Heart right ventricle (tissue), 16 donors: ENCODE results near the gene ASB1. TPM values are rescaled to one million over a fixed set of nuclear protein-coding genes. Genes with fewer than 3 reads are reported as not detected.

Experiments
- ATAC-seq, 8 donors: fragments of 200-7000 bp; cut with Tn5 transposase; one replicate each; pipeline ENCODE4 v1.9.1; 2020; ENCODE audit warnings: mild to moderate bottlenecking in 8 of 8, moderate library complexity in 8 of 8, moderate number of reproducible peaks in 1 of 8
- DNase-seq, 2 donors: peaks; one replicate each; pipeline ENCODE4 v3.0.0-alpha.2; 2020
- H3K27ac ChIP-seq, 10 donors: fragments of 200-600 bp; sonication (generic) in 2 of 10; one replicate each; pipeline versions ENCODE4 v1.5.0 to v1.8.0; 2020 to 2022; ENCODE audit warnings: mild to moderate bottlenecking in 3 of 10
- H3K27me3 ChIP-seq, 7 donors: fragments of 200-600 bp; one replicate each; pipeline ENCODE4 v1.8.0; 2021 to 2022; ENCODE audit warnings: mild to moderate bottlenecking in 2 of 7
- H3K36me3 ChIP-seq, 9 donors: fragments of 200-600 bp; sonication (generic) in 1 of 9; one replicate each; pipeline versions ENCODE4 v1.5.0 to v1.8.0; 2020 to 2022; ENCODE audit warnings: mild to moderate bottlenecking in 2 of 9
- H3K4me1 ChIP-seq, 9 donors: fragments of 200-600 bp; sonication (generic) in 1 of 9; one replicate each; pipeline versions ENCODE4 v1.5.0 to v1.8.0; 2020 to 2022; ENCODE audit warnings: mild to moderate bottlenecking in 4 of 9
- H3K4me3 ChIP-seq, 10 donors: fragments of 200-600 bp; sonication (generic) in 2 of 10; one replicate each; pipeline versions ENCODE4 v1.5.0 to v1.8.0; 2020 to 2022; ENCODE audit warnings: mild to moderate bottlenecking in 7 of 10, moderate library complexity in 2 of 10
- H3K9me3 ChIP-seq, 11 donors: fragments of 200-600 bp in 10 of 11; sonication (generic) in 2 of 11; one replicate each; pipeline versions ENCODE4 v1.5.0 to v1.8.0; 2013 to 2022; ENCODE audit warnings: mild to moderate bottlenecking in 2 of 11, control low read depth in 1 of 11, moderate library complexity in 1 of 11
- CTCF ChIP-seq, 9 donors: fragments of 200-600 bp; sonication (generic) in 2 of 9; IDR thresholded peaks; one replicate each; pipeline versions ENCODE4 v1.5.0 to v1.8.0; 2021 to 2022; ENCODE audit warnings: antibody characterized with exemption in 9 of 9, mild to moderate bottlenecking in 5 of 9, moderate library complexity in 1 of 9
- WGBS, 2 donors: extraction: QIAGEN DNeasy Blood & Tissue Kit; methylation state at CpG; one replicate each; pipeline ENCODE4 v1.1.7; 2013; ENCODE audit warnings: inconsistent platforms in 1 of 2; 5-methylcytosine and 5-hydroxymethylcytosine counted together
- intact Hi-C, 10 donors: fragments of 100-400 bp; cut with DNase I; formaldehyde crosslinking; loops; one replicate each; pipeline versions ENCODE4 v1.11.1 to v1.14.2; 2022
- polyA plus RNA-seq, 2 donors: library from polyadenylated mRNA; stranded (reverse); fragments of 200-250 nt; gene quantifications; one replicate each; pipeline ENCODE4 v1.2.3, GENCODE V29; 2013
- total RNA-seq, 10 donors: library from RNA; stranded (reverse); fragmentation: NEBNext Ultra II Directional in 3 of 10; extraction: Animal tissue kit (Norgen Biotek cat#: 25700) in 3 of 10; gene quantifications; one replicate each; pipeline versions ENCODE4 v1.2.1 to v1.2.4, GENCODE V29; 2021 to 2023
- donor health status: Arrhythmogenic right ventricular cardiomyopathy.
- donor health status: ischemic (EF 13 %, LVEDD 7.1; RV severe dilation, severe dysfunction).
- donor health status: healthy with polysubstance abuse.
- donor health status: DM: no; HTN: yes; CAD: no.
- donor health status: DM: no; HTN: no; CAD: no.
- donor health status: ischemic (EF 25% LVEDD 6.9; RV normal size, moderate dysfunction).
- donor health status: ischemic (EF 25% LVEDD 5.7; RV mildly dilated, moderate dysfunction).
- donor health status: healthy.
- donor health status: DM: yes; HTN: yes; CAD: no.
- donor health status: Ischemic cardiomyopathy.
- donor health status: ischemic (EF 35%, LVEDD 5.7; RV mildly dilated, moderate dysfunction).
- donor health status: nonischemic (EF 11% LVEDD 7.7; RV severe dilation, severe dysfunction).
- donor health status: DM: yes; HTN: yes; CAD: no.
- donor health status: PGD.
- donor health status: ischemic (EF 29% LVEDD 5.4; RV normal size, mild dysfunction).
- donor health status: nonischemic (EF 23%, LVEDD 6.1; RV moderate dilation, normal function).

ASB1 gene
- total and polyA plus RNA-seq, 12 donors: 31.4 to 61.5 (median 49.5) TPM

- no peak overlapping the region for H3K27ac ChIP-seq
- intact Hi-C loops: no loop called here
- H3K27me3 ChIP-seq: peaks cover 0 to 3% (median 0%) of the 10 kb centered on the region in 7 donors
- no peak for TF ChIP-seq CTCF (IDR thresholded peaks at IDR 0.05)
- peaks cover 0 to 23% (median 7%) of the 10 kb centered on the region in 11 donors for H3K9me3 ChIP-seq
- ATAC-seq (no peak), DNase-seq (no peak)
- no peak overlapping the region for H3K4me3 ChIP-seq
- no peaks in the 10 kb centered on the region for H3K36me3 ChIP-seq
- H3K4me1 ChIP-seq: no peaks in the 10 kb centered on the region
- WGBS, 2 donors: 88 to 92% methylated on average over 23 of the region's 23 CpGs
These were observed 58.1 kb downstream of the ASB1 start for GRCh38 chr2:238484522-238485452.

GRCh38 chr2:238486123-238486848, 59.6 kb downstream of the ASB1 start:
- peaks cover 0 to 8% (median 0%) of the 10 kb centered on the region in 7 donors for H3K27me3 ChIP-seq
- WGBS, 2 donors: 94 to 99% methylated on average over 5 of the region's 5 CpGs
- no peak overlapping the region for H3K4me3 ChIP-seq
- no peaks in the 10 kb centered on the region for H3K36me3 ChIP-seq
- intact Hi-C loops: no loop called here
- peak in 1 of 8 donors; percentile 36 for ATAC-seq
- DNase-seq: no peak
- H3K9me3 ChIP-seq: peaks cover 0 to 8% (median 0%) of the 10 kb centered on the region in 11 donors
- no peaks in the 10 kb centered on the region for H3K4me1 ChIP-seq
- no peak overlapping the region for H3K27ac ChIP-seq
- no peak for TF ChIP-seq CTCF (IDR thresholded peaks at IDR 0.05)

- Histone ChIP-seq H3K36me3 (no peaks in the 10 kb centered on the region), H3K4me1 (no peaks in the 10 kb centered on the region), H3K9me3 (peaks cover 0 to 5% (median 0%) of the 10 kb centered on the region in 11 donors), H3K4me3 (no peak overlapping the region), H3K27ac (no peak overlapping the region), H3K27me3 (peaks cover 0 to 10% (median 0%) of the 10 kb centered on the region in 7 donors)
- no peak for TF ChIP-seq CTCF (IDR thresholded peaks at IDR 0.05)
- intact Hi-C loops: no loop called here
- 70 to 76% methylated on average over 14 of the region's 14 CpGs for WGBS, 2 donors
- ATAC-seq: no peak
- DNase-seq: no peak
These were observed 60.4 kb downstream of the ASB1 start for GRCh38 chr2:238487134-238487533.

- Histone ChIP-seq H3K27ac (no peak overlapping the region), H3K4me1 (no peaks in the 10 kb centered on the region), H3K4me3 (no peak overlapping the region), H3K36me3 (no peaks in the 10 kb centered on the region), H3K27me3 (peaks cover 0 to 10% (median 0%) of the 10 kb centered on the region in 7 donors), H3K9me3 (peaks cover 0 to 5% (median 0%) of the 10 kb centered on the region in 11 donors)
- no peak for TF ChIP-seq CTCF (IDR thresholded peaks at IDR 0.05)
- intact Hi-C loops: no loop called here
- no peak for ATAC-seq
- no peak for DNase-seq
- WGBS, 2 donors: 88 to 89% methylated on average over 12 of the region's 12 CpGs
These were observed 61.1 kb downstream of the ASB1 start for GRCh38 chr2:238487652-238488346.
